ENCODE measurements around the gene RANBP10. TPM values are rescaled to one million over a fixed set of nuclear protein-coding genes. Genes with fewer than 3 reads are reported as not detected.

The RANBP10 gene
- polyA plus RNA-seq, 10 donors, result 14.1 to 27.2 (median 20.3) TPM

DNA sequence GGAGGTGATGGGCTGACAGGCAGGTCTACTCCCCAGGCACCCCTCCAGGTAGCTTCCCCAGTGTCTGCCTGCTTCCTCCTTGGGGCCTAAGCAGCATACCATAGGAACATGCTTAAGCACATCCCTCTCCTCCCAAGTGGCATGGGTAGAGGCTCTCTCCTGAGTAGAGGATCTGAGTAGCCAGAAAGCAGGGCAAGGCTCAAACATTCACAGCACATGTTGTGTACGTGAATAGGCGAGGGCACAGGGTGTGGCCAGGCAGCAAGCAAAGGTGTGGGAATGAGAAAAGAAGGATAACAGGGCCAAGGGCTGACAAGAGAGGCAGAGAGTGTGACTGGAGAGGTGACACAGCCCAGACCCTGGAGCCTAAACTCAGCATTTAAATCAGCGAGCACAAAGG is 57.5 kb downstream of the RANBP10 start:
- no peak for DNase-seq

DNA sequence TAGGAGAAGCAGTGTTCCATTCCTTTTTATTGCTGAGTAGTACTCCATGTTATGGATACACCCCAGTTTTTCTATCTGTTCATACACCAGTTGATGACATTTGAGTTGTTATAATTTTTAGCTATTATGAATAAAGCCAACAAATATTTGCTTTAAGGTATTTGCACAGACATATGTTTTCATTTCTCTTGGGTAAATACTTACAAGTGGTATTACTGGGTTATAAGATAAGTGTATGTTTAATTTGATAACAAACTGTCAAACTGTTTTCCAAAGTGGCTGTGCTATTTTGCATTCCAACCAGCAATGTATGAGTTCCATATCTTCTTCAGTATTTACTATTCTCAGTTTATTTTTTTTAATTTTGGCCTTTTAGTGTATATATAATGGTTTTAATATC is 59.5 kb downstream of the RANBP10 start:
- DNase-seq, result no peak

DNA sequence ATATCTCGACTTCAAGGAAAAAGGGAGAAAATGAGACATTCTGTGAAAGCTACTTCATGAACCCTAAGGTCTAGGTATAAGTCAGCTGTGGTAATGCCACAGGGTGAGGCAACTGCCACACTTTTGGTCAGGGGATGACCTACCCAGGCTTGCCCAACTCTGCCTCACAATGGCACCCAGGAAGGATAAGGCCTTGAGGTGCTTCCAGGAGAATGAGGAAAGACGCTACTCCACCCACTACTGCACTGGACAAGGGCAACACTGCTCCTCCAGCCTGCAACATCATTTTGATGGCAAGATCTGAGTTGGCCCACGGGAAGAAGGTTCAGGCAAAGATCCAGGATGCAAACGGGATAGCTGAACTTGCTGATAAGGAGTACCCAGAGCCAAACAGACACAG is 65.2 kb downstream of the RANBP10 start:
- DNase-seq, result no peak

DNA sequence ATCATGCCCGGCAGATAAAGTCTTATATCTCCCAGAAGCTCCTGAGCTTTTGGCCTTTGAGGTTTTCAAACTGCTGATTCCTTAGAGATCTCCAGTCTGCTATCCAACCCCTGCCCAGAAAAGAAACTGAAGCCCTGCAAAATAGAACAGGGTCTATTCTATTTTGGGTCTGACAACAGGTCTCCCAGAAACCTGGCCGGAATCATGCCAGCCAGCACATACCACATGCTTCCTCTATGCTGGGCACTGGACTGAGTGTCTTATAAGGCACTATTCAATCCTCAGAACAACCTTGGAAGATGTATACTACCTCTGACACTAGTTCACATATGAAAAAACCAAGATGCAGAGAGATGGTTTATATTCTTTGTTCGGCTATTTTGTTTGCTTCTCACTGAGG is 66.0 kb downstream of the RANBP10 start:
- no peak for DNase-seq

DNA sequence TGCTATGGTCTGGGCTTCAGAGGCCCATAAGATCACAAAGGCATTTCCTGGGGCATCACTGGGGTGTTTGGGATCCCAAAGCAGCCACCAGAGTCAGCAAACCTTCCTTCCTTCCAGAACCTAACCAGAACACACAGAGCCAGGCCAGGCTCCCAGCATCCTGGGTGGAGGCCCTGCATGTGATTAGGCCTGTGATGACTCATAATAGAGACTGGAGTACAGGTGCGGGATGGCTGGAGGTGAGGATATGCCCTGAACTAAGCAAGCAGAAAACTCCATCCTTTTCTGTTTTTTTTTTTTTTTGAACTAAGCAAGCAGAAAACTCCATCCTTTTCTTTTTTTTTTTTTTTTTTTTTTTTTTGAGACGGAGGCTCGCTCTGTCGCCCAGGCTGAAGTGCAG is 69.5 kb downstream of the RANBP10 start:
- DNase-seq, result no peak

DNA sequence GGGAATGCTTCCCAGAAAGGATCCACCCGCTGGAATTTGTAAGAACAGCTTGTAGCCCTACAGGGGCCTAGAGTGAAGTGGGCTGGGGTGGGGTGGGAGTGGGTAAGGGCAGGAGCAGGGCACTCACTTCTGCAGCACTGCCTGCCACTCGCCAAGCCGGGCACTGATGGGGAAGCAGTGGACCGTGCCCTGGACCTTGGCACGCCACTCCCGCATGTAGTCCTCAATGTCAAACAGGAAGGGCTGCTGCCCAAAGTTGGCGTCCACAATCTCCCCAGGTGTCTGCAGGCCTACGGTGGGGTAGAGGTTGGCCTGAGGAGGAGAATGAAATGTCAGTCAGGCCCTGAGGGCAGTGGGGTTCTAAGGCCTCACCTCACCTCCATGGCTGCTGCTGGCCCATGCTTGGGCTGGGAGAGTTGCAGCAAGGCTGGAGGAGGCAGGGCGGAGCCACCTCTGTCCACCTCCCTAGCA is 71.6 kb downstream of the RANBP10 start:
- no peak for DNase-seq

DNA sequence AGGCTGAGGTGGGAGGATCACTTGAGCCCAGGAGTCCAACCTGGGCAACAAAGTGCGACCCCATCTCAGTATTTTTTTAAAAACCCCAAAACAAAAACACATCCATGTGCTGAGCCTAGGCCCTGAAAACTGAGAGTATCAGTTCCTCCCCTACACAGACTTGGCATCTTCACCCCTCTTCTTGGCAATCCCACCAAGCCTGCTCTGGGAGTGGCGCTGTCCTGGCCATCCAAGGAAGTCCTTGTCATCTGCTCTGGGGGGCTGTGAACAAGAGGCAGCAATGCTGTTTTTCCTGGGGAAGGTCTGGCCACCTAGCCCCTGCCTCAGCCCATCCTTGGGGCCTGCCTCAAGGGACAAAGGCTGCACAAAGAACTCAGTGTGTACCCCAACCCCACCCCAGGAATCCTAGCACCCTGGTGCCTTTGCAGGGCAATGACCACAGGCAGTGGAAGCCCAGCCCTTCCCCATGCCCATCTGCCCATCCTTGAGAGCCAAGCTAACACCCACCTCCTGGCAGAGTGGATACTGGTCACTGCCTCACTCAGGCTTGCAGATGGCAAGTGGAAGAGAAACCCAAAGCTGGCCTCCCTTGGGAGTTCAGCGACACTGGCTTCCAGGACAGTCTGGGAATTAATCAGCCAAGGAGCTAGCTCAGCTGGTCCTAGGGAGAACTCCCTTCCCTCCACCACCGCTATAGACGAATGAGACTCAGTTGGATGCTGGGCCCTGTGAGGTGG is 72.5 kb downstream of the RANBP10 start:
- no peak for DNase-seq

DNA sequence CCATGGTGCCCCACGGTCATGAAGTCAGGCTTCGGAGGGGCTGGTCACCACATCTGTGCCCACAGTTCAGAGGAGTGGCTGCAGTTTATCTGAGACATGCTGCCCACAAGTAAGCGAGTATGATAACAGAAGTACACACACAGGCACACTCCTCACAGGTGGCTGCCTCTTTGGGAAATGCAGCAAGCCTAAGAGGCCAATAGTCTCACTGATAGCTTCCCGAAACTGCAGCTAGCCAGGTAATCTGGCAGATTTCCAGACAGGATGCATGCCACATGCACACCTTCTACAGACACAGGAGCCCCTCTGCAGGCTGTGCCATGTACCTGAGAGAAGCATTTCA is 74.6 kb downstream of the RANBP10 start:
- no peak for DNase-seq

DNA sequence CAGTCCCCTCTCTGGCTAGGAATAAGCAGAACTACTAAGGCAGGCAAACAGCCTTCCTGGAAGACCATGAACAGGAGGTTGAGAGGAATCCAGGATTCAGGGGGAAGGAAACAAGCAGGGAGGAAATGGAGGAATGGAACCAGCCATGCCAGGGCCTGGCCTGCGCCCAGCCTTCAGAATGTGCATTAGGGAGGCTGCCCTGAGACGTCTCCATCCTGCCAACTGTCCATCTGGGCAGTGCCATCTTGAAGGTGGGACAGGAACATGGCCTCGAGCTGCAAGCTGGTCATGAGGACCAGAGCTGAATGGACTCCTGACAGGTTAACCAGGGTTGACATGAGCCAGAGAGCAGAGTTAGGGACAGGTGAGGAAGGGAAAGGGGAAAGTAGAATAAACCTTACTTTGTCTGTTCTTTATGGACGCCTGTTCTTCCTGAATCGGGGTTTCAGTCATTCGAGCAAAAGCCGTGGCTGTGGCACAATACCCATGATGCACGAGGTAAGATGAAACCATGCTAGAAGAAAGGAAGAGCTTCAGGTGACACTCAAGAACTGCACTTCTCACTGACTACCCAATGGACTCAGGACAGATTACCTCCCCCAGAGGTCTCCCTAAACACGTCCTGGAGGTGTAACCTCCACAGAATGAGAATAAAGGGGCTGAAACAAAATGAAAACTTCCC is 75.1 kb downstream of the RANBP10 start:
- DNase-seq, result no peak

DNA sequence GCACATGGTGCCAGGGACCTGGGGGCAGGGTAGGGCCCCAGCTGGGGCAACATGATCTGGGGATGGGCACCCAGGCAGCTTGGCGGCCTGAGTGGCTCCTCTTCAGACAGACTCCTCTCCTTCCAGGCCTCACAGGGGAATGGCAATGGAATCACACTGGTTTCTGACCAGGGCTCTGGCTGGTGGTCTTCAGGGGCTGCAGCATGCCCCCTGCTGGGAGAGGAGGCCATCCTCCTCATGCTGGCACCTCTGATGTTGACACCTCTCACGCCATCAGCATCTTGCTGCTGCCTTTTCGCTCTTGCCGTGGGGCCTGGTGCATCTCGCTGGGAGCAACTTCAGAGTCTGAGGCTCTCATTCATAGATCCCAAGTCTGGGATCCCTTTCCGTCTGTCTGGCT is 76.0 kb downstream of the RANBP10 start:
- no peak for DNase-seq

DNA sequence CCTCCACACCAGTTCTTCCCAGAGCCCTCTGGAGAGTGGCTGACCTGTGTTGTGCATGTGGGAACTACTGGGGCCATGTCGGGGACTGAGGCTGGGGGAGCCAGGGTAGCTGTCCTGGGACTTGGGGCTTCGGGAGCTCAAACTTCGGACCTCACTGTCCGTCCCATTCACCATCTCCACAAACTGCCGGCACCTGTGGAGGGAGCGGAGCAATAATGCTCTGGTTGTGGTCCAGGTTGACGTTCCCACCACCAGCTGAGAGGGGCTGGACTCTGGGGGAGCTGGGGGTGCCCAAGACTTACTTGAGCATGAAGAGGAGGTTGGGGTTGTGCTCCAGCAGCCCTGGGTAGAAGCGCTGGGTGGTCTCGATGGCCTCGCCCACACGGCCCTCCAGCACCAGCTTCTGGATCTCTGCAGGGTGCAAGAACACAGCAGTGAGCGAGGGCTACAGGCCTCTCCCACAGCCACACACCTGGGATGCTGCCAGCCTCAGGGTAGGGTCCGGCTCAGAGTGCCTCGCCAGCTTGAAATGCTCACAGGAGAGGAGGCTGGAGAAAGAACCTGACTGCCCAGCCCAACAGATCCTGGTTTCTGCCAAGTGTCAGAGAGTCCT is 76.6 kb downstream of the RANBP10 start:
- no peak for DNase-seq

DNA sequence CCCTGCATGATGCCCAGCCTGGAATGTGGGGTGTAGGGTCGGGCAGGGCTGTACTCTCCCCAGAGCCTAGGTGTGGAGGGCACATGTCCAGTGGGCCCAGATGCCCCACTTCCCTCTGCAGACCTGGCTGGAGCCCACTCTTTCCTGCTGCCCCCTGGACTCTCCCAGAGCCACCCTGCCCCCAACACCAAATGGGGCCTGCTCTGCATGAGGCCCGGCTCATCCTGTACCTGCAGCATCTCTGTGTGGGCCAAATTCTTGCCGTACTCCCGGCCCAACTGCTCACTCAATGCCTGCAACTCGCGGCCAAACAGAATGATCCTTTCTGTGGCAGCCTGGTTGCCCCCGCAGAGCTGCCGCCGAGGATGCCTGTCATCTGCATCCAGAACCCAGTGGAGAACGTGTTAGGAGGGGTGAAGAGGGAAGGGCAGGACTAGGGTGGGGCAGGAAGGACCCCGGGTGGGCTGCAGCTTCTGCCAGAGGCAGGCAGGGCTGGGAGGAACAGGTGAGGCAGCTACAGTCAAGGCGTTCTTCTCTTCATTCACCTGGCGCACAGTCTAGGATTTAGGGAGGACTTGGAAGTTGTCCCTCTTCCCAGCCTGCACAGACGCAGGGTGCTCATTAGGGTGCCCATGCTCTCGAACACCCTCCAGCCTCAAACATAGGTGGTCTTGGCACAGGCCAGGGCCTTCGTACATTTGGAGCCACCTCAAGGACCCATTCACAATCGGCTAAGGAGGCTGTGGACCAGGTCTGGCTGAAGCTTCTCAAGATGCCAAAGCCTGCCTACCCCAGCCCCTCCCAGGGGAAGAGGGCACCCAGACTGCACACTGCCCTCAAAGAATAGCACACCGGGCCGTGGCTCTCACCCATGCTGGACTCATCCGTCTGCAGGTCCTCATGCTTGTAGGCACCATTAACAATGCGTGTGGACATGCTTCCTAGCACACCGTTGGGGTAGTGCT is 78.6 kb downstream of the RANBP10 start:
- DNase-seq, result no peak

DNA sequence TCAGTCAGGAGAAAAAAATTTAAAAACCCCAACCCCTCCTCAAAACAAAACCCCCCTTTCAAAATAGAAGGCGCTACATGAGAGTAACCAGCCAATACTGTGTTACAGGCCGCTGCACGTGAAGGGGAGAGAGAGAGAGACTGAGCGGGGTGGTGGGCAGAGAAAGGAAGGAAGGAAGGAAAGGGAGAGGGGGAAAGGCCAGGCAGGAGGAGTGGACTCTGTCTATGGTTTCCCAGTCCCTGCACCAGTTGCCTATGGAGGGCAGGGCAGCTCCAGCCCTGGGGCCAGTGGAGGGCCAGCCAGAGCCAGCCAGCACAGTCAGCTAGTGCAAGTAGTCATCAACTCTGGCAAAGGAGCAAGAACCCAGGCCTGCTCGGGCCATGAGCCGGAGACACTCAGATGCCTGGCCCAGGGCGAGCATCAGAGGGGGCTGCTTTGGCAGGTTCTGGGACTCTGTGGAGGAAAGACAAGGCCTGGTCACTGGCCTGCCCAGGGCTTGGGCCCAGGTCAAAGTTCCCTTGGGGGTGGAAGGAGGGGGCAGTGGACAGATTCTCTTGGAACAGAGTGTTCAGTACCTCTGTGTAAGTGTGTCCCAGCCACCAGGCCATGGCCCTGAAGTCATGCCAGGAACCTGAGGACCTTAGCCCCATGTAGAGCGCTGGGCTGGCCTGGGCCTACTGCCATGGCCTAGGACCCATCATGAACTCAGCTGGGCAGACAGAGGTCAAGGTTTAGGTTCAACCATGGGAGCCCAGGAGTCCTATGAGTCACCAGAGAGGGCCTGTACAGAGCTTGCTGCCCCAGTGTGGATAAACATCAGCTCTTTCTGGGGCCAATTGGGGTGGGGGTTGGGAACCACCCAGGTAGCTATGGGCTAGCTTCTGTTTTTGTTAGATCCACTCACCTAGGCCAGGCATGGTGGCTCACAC is 80.0 kb downstream of the RANBP10 start:
- DNase-seq, result no peak

DNA sequence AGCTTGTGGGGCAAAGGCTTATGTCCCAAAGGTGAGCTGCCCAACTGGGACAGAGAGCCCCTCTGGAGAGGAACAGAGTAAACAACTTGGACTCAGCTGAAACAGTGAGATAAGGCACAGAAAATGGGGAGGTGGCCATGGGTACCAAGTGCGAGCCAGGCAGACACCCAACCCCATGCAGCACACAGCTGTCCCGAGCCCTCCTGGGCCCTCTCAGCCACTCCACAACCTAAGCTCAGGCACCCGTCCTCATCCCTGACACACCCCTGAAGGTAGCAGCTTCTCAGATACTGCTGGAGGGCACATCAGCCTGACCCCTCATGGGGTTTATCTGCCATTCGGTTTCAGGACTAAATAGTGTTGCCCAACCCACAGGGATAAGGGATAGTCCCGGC is 82.5 kb downstream of the RANBP10 start:
- DNase-seq, result no peak

DNA sequence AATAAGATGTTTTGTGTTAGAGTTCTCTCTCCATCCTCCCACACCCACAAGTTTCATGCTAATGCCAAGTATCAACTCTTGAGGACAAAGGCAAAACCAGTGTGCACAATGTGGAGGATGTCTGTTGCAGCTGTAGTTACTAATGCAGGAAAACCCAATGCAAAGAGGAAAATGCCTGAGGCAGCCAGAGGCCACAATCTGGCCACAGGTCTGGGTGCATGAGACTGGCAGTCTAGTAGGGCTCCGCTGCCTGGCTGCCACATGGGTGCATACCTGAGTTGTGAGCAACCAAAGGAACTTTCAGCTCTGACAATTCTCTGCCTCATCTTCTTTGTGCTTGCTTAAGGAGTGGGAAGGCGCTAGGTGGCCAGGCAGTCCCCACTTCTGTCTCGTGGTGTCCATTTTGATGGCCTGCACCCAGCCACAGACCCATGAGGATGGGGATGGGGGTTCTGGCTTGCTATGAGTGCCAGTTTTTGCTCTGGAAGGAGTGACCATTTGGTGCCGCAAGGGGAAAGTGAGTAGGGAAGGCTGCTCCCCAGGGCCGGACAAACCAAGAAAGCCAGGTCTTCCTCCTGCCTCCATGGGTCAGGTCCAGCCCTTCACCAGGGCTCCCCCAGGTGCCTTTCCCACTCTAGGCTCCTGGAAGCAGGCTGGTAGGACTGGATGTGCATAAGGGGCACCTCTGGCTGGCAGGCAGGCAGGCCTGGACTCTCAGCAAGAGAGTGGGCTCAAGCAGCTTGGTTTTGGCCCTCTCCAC is 83.0 kb downstream of the RANBP10 start:
- DNase-seq, result no peak

DNA sequence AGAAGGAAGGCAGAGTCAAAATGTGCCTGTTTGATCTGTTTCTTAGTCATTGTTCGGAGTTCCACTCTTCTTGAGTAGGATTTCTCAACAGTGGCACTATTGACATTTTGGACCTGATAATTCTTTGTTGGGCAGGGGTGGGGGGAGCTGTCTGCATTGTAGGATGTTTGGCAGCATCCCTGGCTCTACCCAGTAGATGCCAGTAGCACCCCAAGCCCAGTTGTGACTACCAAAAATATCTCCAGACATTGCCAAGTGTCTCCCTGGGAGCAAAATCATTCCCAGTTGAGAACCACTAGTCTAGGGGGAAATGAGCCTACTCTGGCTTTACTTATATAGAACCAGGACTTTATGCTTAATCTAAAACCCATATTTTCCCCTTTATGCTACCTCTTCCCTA is 86.1 kb downstream of the RANBP10 start:
- no peak for DNase-seq

DNA sequence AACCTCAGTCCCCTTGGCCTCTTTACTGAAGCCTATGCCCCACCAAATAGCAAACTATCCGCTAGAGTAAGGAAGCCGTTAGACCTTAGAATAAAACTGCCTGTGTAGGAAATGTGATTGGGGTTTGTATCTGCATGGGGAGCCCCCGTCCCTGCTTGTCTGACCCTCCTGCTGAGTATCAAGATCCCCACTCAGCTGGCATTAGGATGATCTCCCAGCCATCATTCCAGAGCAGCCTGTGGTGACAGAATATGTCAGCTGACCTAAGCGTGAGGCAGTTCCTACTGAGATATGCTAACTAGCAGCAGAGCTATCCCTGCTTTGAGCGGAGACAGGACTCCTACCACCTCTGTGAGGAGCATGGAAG is 86.6 kb downstream of the RANBP10 start:
- DNase-seq, result peak; percentile 27 to 64 (median 33)

DNA sequence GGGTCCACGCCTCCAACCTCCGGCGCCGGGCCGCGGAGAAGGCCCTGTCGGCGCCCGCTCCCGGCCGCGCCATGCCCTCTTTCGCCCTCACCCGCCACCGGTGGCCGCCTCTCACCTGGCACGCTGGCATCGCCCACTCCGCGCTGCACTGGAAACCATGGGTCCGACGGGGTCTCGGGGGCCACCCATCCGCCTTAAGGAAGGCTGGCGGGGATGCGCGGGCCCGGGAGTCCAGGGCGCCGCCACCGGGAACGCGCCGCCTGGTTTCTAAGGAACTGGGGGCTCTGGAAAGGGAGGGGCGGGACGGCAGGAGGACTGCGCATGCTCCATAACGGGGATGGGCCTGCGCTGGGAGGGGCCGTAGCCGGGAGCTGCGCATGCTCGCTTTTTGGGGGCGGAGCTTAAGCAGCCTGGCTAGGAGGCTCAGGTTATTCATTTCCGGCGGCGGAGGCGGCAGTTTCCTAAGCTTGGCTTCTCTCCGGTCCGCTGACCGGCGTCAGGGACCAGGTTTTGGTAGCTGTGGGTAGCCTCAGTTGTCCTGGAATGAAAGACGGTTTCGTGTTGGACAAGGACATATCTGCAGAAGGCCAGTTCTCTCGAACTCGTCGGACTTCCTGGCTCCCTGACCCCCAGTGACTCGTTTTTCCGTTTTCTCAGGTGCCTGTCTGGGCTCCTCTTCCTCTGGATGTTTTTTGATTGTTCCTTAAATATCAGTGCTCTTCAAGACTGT is 87.1 kb downstream of the RANBP10 start, which contains the start of gene GFOD2:
Gene GFOD2, minus strand, starts transcription at position 269 of the 730 bp plus-strand sequence. CDS start 33,601 bp downstream, outside the sequence.
- DNase-seq, result peak; percentile 94 to 98 (median 98)

DNA sequence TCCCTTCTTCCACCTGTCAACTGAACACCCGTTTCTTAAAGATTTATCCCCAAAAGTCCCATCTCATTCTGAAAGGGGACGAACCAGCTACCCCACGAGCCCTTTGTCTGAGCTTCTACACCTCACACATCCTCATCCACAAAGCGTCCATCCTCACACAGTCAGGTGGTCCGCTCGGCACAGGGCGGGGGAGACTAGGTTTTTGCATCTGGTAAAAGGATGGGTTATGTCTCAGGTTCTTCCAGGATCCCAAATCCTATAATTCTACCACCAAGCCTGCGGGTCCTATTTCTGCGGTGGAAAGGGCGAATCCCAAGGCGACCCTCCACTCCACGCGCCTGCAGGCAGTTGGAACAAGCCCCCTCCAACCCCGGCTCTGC is 87.7 kb downstream of the RANBP10 start:
- no peak for DNase-seq
